MM.1S (cell line): ENCODE measurements around the gene BIVM.

Experiments
- DNase-seq: peaks from one replicate; pipeline ENCODE4 v3.0.0-alpha.2; 2015
- H2AFZ ChIP-seq: fragments of 300-600 bp; sonication (generic); 2 replicates; pipeline ENCODE4 v1.6.0; 2016; ENCODE audit warnings: antibody characterized with exemption, low read length
- H3F3A ChIP-seq: fragments of 300-600 bp; sonication (generic); 2 replicates; pipeline ENCODE4 v1.6.1; 2016; ENCODE audit warnings: mild to moderate bottlenecking, antibody characterized with exemption, low read length, moderate library complexity, mixed read lengths; ENCODE audit not compliant: insufficient read depth
- H3K27ac ChIP-seq: fragments of 300-600 bp; sonication (generic); 2 replicates; pipeline ENCODE4 v1.5.1; 2016; ENCODE audit warnings: mild to moderate bottlenecking, low read length
- H3K27me3 ChIP-seq: fragments of 300-600 bp; sonication (generic); replicated peaks from 2 replicates; pipeline ENCODE4 v1.6.0; 2016; ENCODE audit warnings: low read length; ENCODE audit not compliant: insufficient read depth
- H3K36me3 ChIP-seq: fragments of 300-600 bp; sonication (generic); replicated peaks from 2 replicates; pipeline ENCODE4 v1.6.1; 2016; ENCODE audit warnings: mild to moderate bottlenecking, low read length, mixed read lengths; ENCODE audit not compliant: insufficient read depth
- H3K4me1 ChIP-seq: fragments of 300-600 bp; sonication (generic); 2 replicates; pipeline ENCODE4 v1.6.1; 2016; ENCODE audit warnings: low read length, mixed read lengths
- H3K4me2 ChIP-seq: fragments of 300-600 bp; sonication (generic); 2 replicates; pipeline ENCODE4 v1.6.0; 2016; ENCODE audit warnings: low read depth, low read length
- H3K4me3 ChIP-seq: fragments of 300-600 bp; sonication (generic); 2 replicates; pipeline ENCODE4 v1.5.1; 2016; ENCODE audit warnings: low read length, mixed read lengths
- H3K79me2 ChIP-seq: fragments of 300-600 bp; sonication (generic); 2 replicates; pipeline ENCODE4 v1.6.1; 2016; ENCODE audit warnings: mixed run types, low read length, mixed read lengths
- H3K9ac ChIP-seq: fragments of 300-600 bp; sonication (generic); 2 replicates; pipeline ENCODE4 v1.6.1; 2016; ENCODE audit warnings: low read length, mixed read lengths
- H3K9me2 ChIP-seq: fragments of 300-600 bp; sonication (generic); replicated peaks from 2 replicates; pipeline ENCODE4 v1.6.1; 2016; ENCODE audit warnings: mild to moderate bottlenecking, low read length, mixed read lengths; ENCODE audit not compliant: insufficient read depth
- H3K9me3 ChIP-seq: fragments of 300-600 bp; sonication (generic); replicated peaks from 2 replicates; pipeline ENCODE4 v1.6.1; 2016; ENCODE audit warnings: mild to moderate bottlenecking, low read length, mixed read lengths; ENCODE audit not compliant: insufficient read depth
- H4K20me1 ChIP-seq: fragments of 300-600 bp; sonication (generic); 2 replicates; pipeline ENCODE4 v1.6.1; 2016; ENCODE audit warnings: mild to moderate bottlenecking, low read length, moderate library complexity, mixed read lengths; ENCODE audit not compliant: insufficient read depth
- CTCF ChIP-seq: fragments of 300-600 bp; sonication (generic); IDR thresholded peaks from 2 replicates; pipeline ENCODE4 v1.5.1; 2016; ENCODE audit warnings: antibody characterized with exemption, low read length, mixed read lengths
- EZH2 ChIP-seq: fragments of 300-600 bp; sonication (generic); optimal IDR thresholded peaks from 2 replicates; pipeline ENCODE3; 2017; ENCODE audit warnings: low read depth, mild to moderate bottlenecking, antibody characterized with exemption, low read length, mixed read lengths
- EZH2phosphoT487 ChIP-seq: fragments of 300-600 bp; sonication (generic); IDR thresholded peaks from 2 replicates; pipeline ENCODE4 v1.6.1; 2018; ENCODE audit warnings: antibody characterized with exemption, low read length

Gene BIVM

GRCh38 chr13:102814793-102815192 lies 15.9 kb downstream of the BIVM start:
- Histone ChIP-seq H3F3A (peaks cover 5% of the 10 kb centered on the region), H3K36me3 (0 out of 2 replicates have a peak, but pooled peaks cover 3% of the 10 kb centered on the region), H3K9me3 (no peaks in the 10 kb centered on the region), H3K4me2 (no peak overlapping the region), H3K4me1 (peaks cover 19% of the 10 kb centered on the region), H2AFZ (no peak overlapping the region), H3K27me3 (no peaks in the 10 kb centered on the region), H3K79me2 (peaks cover 33% of the 10 kb centered on the region), H3K9me2 (no peaks in the 10 kb centered on the region), H3K9ac (no peak overlapping the region), H4K20me1 (no peaks in the 10 kb centered on the region), H3K4me3 (no peak overlapping the region), H3K27ac (no peak overlapping the region)
- DNase-seq = no peak
- no peak for TF ChIP-seq CTCF
- TF ChIP-seq EZH2 = no peak
- no peak for TF ChIP-seq EZH2phosphoT487

DNA sequence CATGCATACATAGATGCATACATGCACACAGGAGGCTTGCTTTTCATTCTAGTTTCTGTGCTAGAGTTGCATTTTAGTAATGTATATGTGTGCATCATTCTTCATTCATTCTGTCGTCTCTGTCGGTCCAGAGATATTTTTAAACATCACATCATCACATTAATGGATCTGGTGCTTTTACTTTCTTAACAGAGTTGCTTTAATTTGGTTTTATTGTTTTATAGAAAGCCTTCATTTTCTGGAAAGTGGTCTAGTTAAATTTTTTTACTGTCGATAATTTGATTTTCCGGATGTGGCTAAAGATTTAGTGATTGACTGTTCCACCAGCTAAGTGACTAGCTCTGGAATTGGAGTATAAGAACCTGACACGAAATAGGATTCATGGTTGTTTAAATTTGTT lies 16.9 kb downstream of the BIVM start:
- no peaks in the 10 kb centered on the region for H3K9me3 ChIP-seq
- H3K9me2 ChIP-seq = no peaks in the 10 kb centered on the region
- peaks cover 5% of the 10 kb centered on the region for H3F3A ChIP-seq
- TF ChIP-seq CTCF = no peak
- no peak for TF ChIP-seq EZH2
- TF ChIP-seq EZH2phosphoT487 = no peak
- peaks cover 28% of the 10 kb centered on the region for H3K79me2 ChIP-seq
- peaks cover 19% of the 10 kb centered on the region for H3K4me1 ChIP-seq
- no peak overlapping the region for H3K4me3 ChIP-seq
- DNase-seq = no peak
- no peak overlapping the region for H3K27ac ChIP-seq
- no peak overlapping the region for H2AFZ ChIP-seq
- no peaks in the 10 kb centered on the region for H3K27me3 ChIP-seq
- H3K36me3 ChIP-seq = no peaks in the 10 kb centered on the region
- H3K9ac ChIP-seq = no peak overlapping the region
- H3K4me2 ChIP-seq = no peak overlapping the region
- no peaks in the 10 kb centered on the region for H4K20me1 ChIP-seq

DNA sequence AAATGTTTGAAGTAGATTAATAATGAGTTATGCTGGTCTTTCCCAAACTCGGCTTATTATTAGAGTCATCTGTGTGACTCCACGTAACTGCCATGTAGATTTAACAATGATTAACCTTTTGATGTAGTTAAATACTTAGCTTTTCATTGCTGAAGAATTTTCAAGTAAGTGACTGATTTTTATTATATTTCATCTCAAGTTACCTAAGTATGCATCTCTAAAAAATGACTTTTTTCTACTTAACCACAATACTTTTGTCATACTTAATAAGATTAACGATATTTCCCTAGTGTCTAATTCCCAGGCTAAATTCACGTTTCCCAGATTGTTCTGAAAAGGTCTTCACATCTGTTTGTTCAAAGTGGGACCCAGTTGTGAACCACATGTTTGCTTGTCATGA lies 17.8 kb downstream of the BIVM start:
- Histone ChIP-seq H3K4me3 (no peak overlapping the region), H3K9ac (no peak overlapping the region), H3F3A (peaks cover 5% of the 10 kb centered on the region; the same call in 1 of the 2 replicates), H3K9me2 (no peaks in the 10 kb centered on the region), H3K27ac (no peak overlapping the region), H3K4me1 (peaks cover 19% of the 10 kb centered on the region), H3K36me3 (no peaks in the 10 kb centered on the region), H3K27me3 (no peaks in the 10 kb centered on the region), H3K4me2 (no peak overlapping the region), H3K9me3 (no peaks in the 10 kb centered on the region), H2AFZ (no peak overlapping the region), H4K20me1 (no peaks in the 10 kb centered on the region), H3K79me2 (peaks cover 22% of the 10 kb centered on the region)
- no peak for DNase-seq
- TF ChIP-seq EZH2 = no peak
- TF ChIP-seq CTCF = no peak
- TF ChIP-seq EZH2phosphoT487 = no peak
